Right renal cortex interstitium (tissue), 3 donors: ENCODE measurements around the gene TFR2. TPM values are rescaled to one million over a fixed set of nuclear protein-coding genes. Genes with fewer than 3 reads are reported as not detected.

Source experiments
- DNase-seq, 3 donors: peaks; one replicate each; pipeline ENCODE4 v3.0.0-alpha.2; 2013; ENCODE audit warnings: low read depth in 3 of 3, low spot score in 2 of 3
- polyA plus RNA-seq, 3 donors: library from polyadenylated mRNA; unstranded; fragments of 120-200 nt; gene quantifications; one replicate each; pipeline ENCODE4 v1.2.1, GENCODE V29; 2013; ENCODE audit not compliant: insufficient read length in 3 of 3

Gene TFR2
- polyA plus RNA-seq, 3 donors, result 0.43 to 0.79 (median 0.78) TPM

DNA sequence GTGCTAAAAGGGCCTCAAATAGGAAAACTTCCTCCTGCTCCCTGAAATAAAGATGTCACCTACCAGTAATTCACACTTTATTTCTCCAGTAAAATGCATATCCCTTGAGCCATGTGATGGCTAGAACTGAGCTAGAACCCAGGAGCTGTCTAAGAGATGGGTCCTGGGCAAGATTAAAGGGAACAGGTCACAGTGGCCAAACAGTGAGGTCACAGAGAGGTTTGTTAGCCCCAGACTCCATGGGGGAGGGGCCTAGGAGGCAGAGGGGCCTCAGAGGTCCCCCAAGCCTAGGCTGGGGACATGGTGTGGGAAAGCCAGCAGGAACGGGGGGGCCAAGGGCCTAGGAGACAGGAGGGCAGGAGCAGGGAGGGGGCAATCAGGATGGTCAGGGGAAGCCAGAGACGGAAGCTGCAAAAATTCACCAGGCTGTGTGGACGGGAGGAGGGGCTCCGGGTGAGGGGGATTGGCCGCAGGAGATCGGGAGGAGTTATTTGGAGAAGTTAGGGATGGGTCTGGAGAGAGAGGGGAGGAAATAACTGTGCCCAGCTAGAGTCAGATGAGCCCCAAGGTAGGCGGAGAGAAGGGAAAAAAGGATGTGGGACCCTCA lies 51.9 kb downstream of the TFR2 start:
- no peak for DNase-seq

DNA sequence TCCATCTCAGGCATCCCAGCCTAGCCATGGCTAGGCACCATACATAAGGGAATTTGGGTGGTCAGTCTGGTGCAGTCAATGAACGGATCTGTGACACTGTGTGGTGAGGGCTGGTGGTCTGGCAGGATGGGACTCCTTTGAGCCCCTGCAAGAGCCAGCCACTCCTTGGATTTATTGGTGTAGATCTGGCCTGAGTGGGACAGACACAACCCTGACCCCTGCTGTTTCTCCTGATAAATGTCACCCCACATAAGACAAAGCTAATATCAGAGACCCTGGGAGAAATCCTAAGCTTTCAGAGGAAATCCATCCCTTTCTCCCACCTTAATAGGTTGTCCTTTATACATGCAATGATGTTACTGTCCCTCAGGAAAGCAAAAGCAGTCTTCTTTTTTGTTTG lies 52.9 kb downstream of the TFR2 start:
- no peak for DNase-seq

DNA sequence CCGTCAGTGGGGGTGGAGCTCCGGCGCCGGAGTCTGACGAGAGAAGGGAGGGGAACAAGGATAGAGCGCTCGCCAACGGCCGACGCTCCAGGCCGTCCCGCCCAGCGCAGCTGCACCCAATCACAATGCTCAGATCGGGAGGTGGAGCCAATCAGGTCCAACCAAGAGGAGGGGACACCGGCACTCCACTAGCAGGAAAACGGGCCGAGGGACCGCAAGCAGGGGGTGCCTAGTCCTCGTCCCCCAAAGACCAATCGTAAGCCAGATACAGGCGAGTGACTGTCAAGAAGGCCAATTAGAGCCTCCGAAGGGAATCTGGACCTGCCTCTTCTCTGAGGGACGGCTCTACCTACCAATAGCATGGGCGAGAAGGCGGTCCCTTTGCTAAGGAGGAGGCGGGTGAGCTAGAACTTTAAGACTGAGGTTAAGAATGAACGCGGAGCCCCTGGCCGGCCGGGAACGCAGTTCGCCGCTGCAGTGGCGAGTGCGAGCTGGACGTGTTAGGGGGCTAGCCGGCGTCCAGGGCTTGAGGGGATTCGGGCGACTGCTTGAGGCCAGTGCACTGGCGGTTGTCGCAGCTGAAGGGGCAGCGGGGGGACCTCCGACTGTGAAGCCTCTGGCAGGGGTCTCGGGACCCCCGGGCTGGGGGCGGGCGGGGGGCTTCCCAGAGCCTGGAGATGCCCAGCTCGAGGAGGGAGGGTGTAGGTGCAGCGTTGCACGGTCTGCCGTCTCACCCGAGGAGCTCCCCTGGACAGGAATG lies 54.9 kb downstream of the TFR2 start, which contains the start of gene FBXO24:
Gene FBXO24, plus strand, starts transcription at position 63 of the 760 bp plus-strand sequence. Its CDS starts 298 bp downstream, at position 361.
- DNase-seq, result peak; percentile 99 to 100 (median 99)

DNA sequence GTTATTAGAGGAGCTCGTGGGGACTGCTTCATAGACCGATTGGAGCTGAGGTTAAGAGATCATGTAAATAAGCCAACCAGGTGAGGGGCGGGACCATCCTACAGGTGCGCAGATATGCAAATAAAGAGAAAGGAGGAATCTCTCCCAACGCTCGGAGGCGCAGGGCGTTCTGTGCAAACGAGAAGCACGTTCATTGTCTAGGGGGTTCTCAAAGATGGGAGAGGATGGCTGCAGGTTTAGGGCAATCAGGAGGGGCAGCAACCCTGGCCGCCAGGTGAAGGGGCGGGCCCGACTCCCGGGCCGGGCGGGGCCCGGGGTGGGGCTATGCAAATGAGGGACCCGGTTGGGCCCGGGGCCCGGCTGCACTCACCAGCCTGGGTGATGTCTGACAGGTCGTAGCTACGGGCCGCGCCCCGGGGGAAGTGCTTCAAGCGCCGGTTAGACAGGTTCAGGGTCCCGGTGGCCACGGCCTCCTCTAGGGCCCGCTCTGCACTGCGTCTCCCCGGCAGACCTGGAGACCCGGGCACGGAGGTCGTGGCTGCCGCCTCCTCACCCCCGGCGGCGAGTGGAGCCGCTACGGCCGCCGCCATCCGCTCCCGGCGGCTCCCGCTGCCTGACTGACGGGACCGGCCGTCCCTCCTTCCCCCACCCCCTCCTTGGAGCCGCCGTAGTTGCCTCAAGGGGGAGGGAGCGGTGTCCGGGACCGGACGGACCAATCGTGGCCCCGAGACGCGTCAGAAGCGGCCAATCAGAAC lies 55.7 kb downstream of the TFR2 start, which contains the start of gene LRCH4:
Gene LRCH4, minus strand, starts transcription at position 619 of the 755 bp plus-strand sequence. Its CDS starts 29 bp downstream, at position 590.
- DNase-seq, result no peak

DNA sequence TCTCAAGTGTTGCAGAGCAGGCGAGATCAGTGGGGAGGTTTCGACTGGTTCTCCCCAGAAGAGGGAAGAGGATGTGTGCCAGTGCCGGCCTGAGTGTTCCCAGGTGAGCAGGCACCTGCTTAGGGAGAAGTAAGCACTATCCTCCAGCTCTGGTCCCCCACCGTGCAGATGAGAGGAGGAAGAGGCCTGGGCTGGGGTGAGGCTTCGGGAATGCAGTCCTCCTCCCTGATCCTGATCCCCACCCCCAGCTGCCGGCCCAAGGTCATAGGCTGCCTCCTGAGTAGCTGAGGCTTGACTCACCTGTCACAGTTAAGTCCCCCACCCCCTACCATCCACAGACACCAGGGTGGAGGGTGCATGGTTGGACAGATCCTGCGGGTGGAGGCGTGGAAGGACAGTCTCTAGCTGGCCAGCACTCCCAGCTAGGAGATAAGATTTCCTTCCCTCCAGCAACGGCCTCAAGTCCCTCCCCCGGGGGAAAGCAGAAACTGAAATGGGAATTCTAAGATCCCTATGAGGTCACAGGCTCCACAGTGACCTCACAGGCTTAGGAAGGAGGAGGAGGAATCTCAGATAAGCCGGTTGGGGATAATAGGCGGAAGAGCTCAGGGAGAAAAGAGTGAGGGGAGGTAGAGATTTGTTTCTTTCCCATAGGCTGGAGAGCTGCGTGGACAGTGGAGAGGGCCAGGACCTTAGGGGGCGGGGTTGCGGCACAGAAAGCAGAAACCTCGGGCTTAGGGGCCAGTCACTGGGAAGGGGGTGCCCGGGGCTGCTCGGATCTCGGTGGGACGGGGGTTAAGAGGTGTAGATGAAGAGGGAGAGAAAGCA lies 56.5 kb downstream of the TFR2 start:
- DNase-seq, result no peak

DNA sequence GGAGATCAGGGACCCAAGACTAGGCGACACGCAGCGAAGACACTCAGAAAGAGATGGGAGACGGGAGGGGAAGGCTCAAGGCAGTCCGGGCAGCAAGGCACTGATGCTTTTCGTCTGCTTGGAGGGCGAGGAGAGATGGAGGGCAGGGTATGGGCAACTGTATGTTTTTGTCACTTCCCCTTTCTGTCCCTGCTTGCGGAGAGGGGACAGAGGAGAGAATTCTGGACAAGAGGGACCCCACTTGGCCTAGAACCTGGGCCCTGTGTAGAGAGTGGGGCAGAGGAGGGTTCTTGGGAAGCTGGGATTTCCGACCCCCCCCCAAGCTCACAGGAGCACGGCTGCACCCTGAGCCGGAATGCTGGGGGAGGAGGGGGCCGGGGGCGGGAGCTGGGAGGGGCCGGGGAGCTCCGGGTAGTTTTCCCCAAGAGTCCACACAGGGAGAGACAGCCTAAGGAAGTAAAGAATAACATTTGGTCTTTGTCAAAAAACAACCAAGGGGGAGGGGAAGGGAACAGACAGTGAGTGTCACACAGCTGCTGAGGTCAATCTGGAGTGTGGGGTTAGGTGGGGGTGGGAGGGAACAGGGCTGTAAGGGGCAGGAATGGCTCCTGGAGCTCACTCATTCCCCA lies 57.2 kb downstream of the TFR2 start:
- no peak for DNase-seq

GRCh38 chr7:100583132-100584053 lies 58.0 kb downstream of the TFR2 start:
- DNase-seq, result no peak

GRCh38 chr7:100582650-100583049 lies 58.7 kb downstream of the TFR2 start:
- no peak for DNase-seq

DNA sequence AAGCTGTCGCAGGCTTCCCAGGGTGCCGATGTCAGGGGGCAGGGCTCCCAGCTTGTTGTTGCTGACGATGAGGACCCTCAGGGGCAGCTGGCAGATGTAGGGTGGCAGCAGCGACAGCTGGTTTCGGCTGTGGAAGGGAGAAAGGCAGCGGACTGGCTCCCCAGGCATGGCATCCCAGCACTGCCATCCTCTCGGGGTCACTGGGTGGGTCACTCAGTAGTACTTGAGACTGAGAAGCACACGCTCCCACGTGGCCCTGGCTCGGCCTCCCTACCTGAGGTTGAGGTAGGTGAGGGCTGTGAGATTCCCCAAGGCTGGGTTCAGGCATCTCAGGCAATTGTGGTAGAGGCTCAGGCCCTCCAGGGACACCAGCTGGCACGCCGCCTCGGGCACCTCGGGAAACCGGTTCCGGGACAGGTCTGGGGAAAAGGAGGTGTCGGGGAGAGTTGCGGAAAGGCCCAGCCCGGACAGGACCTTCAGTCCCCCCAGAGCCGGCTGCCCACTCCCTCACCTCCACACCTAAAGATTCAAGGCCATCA lies 59.2 kb downstream of the TFR2 start:
- DNase-seq, result no peak

GRCh38 chr7:100580466-100581283 lies 60.7 kb downstream of the TFR2 start:
- no peak for DNase-seq

DNA sequence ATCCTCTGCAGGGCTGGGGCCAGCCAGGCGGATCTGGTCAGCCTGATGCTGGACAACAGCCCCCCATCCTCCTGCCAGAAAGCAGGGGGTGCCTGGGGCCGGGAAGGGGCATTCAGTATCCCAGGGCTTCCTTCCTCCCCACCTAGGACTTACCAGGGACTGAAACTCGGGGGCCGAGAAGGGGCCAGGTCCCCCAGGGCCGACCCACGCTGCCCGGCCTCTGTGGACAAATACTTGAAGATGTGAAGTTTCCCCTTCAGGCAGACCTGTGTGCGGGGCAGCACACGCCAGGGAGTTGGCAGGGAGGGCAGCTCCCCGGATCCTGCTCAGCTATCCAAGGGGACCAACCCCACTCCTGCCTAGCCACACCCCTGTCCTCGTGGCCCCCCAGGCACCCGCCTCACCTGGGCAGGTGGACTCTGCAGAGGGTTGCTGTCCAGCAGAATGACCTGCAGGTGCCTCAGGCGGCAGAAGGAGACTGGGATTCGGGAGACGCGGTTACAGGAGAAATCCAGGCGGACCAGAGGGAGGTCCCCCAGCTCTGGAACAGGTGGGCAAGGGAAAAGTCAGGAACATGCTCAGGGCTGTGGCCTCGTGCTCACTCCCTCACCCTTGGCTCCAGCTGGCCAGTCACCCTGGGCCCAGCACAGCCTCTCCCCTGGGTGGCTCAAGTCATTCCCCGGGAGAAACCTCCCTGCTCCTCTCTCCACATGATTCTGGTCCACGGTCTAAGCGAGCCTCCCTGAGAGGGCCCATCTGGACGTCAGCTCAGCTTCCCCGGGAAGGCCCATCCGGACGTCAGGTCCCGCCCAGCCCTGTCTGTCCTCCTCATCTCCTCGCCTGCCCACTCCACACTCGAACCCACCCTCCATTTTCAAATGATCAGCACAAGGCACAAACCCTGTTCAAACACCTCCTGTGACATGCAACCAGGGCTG lies 62.8 kb downstream of the TFR2 start:
- DNase-seq, result no peak

GRCh38 chr7:100577507-100577906 lies 63.8 kb downstream of the TFR2 start:
- DNase-seq, result no peak

- no peak for DNase-seq
These were observed 64.2 kb downstream of the TFR2 start for GRCh38 chr7:100577103-100577502.

DNA sequence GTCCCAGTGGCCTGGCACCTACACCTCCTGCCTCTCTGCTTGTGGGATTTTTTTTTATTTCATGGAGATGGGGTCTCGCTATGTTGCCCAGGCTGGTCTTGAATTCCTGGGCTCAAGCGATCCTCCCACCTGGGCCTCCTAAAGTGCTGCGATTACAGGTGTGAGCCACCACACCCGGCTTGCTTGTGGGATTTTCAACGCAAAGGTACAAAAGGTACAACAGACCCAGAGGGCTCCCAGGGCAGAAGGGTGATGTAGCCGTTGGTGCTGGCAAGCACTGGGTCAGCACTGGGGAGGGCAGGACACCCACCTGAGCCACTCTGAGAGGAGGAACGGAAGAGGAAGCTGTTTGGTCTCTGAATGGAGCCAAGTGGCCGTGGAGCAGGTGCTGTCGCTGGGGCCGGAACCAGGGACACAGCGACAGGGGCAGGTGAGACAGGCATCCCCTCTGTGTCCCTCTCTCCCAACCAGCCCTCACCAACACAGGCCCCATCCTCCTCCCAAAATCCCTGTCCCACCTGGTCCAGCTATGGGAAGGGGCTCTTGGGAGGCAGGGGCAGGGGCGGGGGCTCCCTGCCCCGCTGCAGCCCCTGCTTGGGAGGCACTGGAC lies 64.9 kb downstream of the TFR2 start:
- DNase-seq, result no peak

DNA sequence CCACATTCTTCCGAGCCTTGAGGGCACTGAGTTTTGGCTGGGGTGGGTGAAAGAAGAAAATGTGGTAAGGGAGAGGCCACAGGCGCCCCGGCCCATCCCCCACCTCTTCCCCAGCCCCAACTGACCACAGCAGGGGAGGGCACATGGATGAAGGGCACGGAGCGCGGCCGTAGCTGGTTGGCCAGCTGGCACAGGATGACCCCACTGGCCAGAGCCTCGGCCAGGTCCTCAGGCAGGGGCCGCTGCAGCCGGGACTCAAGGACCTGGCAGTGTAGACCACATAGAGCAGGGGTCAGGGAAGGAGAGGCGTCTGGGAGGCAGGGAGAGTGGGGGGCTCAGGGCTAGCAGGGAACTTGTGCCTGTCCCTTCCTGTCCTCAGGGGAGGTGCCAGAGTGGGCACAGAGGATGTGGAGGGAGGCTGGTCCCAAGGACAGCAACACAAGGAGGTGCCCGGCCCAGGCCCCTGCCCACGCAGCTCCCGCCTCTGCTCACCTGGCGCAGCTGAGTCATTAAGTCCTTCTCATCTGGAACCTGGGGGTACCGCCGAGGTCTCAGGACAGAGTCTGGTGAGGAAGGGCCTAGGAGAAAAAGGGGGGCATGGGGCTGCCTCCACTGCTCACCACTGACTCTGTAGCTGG lies 65.5 kb downstream of the TFR2 start:
- no peak for DNase-seq

- DNase-seq, result no peak
These were observed 66.1 kb downstream of the TFR2 start for GRCh38 chr7:100575206-100575631.
